Measurements from ENCODE around the gene CCT4.
"Not testable (repeated sequence)": the region's sequence is repeated elsewhere in the genome, so short reads cannot be mapped to it uniquely, and the experiment has no call there.

Gene CCT4

GRCh38 chr2:61888267-61889055 is at the start of gene CCT4:
TSS of gene CCT4 (minus strand) at chr2:61888656. CDS start at chr2:61888507, 149 bp downstream.
- DNase-seq: peak in 1 of 2 experiments; percentile 72

DNA sequence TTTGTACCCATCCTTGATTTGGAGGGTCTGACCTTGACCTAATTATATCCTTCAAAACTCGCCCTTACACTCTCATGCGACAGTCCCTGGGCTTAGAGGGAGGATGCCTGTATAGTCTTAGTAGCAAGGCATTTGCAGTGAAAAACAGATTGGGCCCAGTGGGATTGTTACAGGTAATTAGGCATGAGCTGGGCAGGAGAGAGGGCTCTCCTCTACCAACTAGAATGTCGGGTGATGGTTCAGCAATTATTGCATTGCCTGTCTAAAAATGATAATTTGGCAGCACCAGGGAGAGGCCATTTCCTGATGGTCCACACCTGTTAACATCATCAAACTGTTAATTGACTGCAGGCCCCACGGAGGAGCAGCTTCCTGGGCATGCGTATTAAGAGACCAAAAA is 49.4 kb upstream of the CCT4 start:
- DNase-seq: peak in 1 of 2 experiments; percentile 40

GRCh38 chr2:61937098-61937497 is 48.6 kb upstream of the CCT4 start:
- DNase-seq: no peak

- DNase-seq: no peak
Measured at GRCh38 chr2:61928826-61929461, 40.5 kb upstream of the CCT4 start.

GRCh38 chr2:61926531-61927477 is 38.3 kb upstream of the CCT4 start:
- DNase-seq: no peak

GRCh38 chr2:61924895-61925663 is 36.6 kb upstream of the CCT4 start:
- DNase-seq: no peak

DNA sequence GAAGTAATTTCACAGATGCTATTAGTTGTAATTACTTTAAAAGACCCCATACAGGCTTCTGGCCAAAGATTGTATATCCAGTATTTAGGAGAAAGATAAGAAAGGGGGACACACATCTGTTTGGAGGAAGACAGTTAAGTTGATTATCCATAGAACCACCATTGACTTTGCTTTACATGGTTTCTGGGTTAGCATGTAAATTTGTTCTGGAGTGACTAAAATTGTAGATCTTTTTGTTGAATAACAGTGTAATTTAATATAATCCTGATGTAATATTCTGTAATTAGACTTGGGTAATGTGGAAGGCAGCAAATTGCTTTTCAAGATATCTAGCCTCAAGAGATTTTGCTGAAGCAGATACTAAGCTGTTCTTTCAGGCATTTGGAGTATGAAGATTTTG is 34.3 kb upstream of the CCT4 start:
- DNase-seq: no peak

GRCh38 chr2:61920548-61920947 is 32.1 kb upstream of the CCT4 start:
- DNase-seq: no peak

DNA sequence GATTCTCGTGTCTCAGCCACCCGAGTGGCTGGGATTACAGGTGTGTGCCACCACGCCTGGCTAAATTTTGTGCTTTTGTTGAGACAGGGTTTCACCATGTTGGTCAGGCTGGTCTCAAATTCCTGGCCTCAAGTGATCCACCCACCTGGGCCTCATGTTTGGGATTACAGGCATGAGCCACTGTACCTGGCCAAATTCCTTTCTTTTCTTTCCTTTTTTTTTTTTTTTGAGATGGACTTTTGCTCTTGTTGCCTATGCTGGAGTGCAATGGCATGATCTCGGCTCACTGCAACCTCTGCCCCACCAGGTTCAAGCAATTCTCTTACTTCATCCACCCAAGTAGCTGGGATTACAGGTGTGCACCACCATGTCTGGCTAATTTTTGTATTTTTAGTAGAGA is 26.3 kb upstream of the CCT4 start:
- not testable (repeated sequence) for DNase-seq

GRCh38 chr2:61911510-61911909 is 23.1 kb upstream of the CCT4 start:
- no peak for DNase-seq

DNA sequence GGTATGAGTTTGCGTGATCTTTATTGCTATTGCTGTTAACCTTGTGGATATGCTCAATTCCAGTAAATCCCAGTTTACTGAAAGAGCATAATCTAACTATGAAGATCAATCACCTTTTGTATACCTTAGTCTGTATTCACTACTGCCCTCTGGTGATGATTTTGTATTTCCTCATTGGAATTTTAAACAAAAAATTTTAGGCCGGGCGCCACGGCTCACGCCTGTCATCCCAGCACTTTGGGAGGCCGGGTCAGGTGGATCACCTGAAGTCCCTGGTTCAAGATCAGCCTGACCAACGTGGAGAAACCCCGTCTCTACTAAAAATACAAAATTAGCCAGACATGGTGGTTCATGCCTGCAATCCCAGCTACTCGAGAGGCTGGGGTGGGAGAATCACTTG is 22.1 kb upstream of the CCT4 start:
- no peak for DNase-seq

DNA sequence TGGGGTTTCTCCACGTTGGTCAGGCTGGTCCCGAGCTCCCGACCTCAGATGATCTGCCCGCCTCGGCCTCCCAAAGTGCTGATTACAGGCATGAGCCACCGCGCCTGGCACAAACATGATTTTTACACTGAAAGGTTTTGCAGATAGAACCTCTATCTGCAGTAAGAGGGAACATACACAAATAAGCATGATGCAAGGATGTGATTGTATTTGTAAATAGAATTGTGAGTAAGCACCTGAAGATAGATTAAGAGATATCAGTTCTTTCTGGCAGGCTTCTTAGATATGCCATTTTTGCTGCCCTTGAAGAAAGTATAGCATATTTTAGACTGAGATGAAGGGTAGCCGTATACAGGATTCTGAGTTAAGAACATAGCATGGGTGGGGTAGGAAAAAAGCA is 20.7 kb upstream of the CCT4 start:
- no peak for DNase-seq

DNA sequence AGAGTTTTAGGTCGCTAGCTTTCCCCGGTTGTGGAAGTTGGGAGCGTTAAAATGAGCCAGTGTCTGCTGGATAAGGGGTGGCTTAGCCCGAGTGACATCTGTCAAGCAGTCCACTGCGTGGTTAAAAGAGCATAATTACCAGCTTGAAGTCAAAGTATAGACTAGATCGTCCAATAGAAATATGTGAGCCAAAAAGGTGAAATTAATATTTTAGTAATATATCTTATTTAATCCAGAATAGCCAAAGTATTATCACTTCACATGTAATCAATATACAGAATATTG is 17.7 kb upstream of the CCT4 start:
- no peak for DNase-seq

GRCh38 chr2:61905372-61906185 is 17.1 kb upstream of the CCT4 start, which contains the start of gene COMMD1:
TSS of gene COMMD1 (plus strand) at chr2:61905674. CDS start at chr2:61905679, 5 bp downstream.
- DNase-seq: peak; percentile 14 to 42

- DNase-seq: no peak
Measured at GRCh38 chr2:61900281-61900680, 11.8 kb upstream of the CCT4 start.

- DNase-seq: no peak
Measured at GRCh38 chr2:61898810-61899209, 10.4 kb upstream of the CCT4 start.

DNA sequence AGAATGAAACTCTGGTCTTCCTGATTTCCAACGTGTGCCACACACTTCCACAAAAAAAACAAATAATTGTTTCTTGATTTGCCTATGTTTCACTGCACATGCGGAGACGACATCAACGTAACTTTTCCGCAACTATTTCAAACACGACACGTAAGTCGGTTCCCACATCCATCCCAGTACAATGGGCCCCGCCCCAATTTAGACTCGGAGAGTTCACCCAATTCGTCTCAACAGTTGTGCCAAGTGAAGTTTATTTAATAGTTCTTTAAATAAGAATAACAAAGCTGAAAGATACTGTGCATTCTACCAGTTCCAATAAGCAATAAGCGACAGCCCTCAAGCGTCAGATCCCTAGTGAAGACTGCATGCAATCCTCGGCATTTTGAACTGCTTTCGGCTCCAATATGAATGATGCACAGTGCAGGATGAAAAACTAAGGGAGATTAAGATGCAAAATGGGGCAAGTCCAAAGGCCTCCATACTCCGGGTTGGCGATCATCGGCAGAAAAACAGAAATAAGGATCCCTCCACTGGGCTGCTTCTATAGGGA is 664 bp downstream of the CCT4 start:
- DNase-seq: no peak

DNA sequence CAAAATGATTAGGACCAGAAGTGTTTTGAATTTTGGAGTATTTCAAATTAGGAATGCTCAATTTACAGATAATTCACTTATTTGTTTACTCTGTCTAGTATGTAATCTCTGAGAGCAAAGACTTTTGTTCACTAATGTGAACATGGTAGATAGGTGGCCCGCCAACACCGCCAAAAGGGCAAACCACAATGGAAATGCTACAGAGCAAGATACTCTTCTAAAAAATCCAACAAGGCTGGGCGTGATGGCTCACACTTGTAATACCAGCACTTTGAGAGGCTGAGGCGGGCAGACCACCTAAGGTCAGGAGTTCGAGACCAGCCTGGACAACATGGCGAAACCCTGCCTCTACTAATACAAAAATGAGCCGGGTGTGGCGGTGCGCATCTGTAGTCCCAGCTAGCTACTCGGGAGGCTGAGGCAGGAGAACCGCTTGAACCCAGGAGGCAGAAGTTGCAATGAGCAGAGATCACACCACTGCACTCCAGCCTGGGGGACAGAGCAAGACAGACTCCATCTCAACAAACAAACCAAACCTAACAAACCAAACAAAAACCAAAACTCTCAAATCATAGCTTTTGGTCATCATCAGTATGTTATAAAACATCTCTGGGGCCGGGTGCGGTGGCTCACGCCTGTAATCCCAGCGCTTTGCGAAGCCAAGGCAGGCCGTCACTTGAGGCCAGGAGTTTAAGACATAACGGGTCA is 2.4 kb downstream of the CCT4 start:
- no peak for DNase-seq

- no peak for DNase-seq
Measured at GRCh38 chr2:61882850-61883249, 5.6 kb downstream of the CCT4 start.

DNA sequence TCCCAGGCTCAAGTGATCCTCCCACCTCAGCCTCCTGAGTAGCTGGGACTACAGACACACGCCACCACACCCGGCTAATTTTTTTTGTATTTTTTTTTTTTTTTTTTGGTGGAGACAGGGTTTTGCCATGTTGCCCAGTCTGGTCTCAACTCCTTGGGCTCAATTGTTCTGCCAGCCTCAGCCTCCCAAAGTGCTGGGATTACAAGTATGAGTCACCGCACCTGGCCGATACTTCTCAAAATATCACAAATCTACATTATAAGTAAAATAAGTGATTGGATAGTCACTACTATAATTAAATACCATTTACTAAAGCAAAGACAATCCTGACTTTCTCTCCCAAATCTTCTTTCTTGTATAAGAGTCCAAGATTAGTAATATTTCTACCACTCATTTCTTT is 9.1 kb downstream of the CCT4 start:
- DNase-seq: not testable (repeated sequence)

- no peak for DNase-seq
Measured at GRCh38 chr2:61878761-61879160, 9.7 kb downstream of the CCT4 start.

Measured in cerebellar nuclear complex (tissue), 1 donor.